Activated naive CD8-positive, alpha-beta T cell treated with anti-CD3 and anti-CD28 coated beads, Interleukin-2, amount 50 U/mL, for 16 hours (primary cell): ENCODE data around the gene RB1.

Experiments
- DNase-seq: peaks from one replicate; pipeline ENCODE4 v3.0.0-alpha.2; 2020; ENCODE audit warnings: low read depth, low spot score

RB1 gene

DNA sequence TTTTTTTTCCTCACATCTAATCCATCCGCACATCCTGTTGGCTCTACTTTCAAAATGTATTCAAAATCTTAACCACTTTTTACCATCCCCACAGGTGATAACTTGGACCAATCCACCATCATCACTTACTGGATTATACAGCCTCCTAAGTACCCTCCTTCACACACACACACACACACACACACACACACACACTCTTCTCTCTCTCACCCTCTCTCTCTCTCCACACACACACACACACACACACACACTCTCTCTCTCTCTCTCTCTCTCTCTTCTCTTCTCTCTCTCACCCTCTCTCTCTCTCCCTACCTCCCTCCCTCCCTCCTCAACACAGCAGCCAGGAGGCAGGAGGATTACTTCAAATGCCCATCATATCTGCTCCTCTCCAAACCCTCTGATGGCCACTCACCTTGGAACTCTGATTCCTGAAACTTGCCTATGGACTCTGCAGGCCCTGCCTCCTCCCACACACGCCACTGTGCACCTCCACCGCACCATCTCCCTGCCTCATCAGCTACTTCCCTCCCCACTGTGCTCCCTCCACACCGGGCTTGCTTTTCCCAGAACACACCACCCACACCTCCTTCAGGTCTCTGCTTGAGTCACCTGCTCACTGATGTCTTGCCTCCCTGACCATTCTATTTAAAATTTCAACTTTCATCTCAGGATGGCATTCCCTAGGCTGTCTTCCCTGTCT, 189.7 kb downstream of the RB1 start:
- DNase-seq, result no peak

DNA sequence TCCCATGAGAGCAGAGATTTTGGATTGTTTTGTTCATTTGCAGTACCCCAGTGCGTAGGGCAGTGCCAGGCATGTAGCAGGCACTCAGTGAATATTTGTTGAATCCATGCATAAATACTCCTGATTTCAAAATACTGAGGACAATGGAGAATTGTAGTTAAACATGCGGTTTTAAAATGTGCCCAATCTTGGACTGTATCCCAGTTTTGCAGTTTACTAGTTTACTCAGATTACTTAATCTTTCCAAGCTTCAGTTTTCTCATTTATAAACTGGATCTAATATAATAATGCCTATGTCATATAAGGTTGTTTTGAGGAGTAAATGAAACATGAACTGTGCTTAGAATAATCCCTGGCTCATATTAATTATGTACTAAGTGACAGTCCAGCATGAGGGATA, 190.3 kb downstream of the RB1 start:
- DNase-seq, result no peak

DNA sequence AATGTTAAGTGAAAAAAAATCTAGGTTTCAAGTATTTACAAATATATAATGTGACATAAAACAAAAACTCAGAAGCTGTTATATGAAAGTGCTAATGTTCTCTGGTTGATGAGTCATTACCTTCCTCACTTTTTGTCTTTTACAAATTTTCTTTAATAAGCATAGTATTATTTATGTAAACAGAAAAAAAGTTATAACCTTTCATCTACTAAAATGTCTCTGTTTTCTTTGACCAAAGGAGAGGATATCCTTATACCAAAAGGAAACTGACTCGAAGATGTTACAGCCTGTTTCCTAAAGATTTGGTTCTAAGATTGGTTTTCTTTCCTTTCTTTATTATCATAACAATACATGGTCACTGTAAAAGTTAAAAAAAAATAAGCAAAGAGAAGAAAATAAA, 191.3 kb downstream of the RB1 start:
- DNase-seq, result no peak

DNA sequence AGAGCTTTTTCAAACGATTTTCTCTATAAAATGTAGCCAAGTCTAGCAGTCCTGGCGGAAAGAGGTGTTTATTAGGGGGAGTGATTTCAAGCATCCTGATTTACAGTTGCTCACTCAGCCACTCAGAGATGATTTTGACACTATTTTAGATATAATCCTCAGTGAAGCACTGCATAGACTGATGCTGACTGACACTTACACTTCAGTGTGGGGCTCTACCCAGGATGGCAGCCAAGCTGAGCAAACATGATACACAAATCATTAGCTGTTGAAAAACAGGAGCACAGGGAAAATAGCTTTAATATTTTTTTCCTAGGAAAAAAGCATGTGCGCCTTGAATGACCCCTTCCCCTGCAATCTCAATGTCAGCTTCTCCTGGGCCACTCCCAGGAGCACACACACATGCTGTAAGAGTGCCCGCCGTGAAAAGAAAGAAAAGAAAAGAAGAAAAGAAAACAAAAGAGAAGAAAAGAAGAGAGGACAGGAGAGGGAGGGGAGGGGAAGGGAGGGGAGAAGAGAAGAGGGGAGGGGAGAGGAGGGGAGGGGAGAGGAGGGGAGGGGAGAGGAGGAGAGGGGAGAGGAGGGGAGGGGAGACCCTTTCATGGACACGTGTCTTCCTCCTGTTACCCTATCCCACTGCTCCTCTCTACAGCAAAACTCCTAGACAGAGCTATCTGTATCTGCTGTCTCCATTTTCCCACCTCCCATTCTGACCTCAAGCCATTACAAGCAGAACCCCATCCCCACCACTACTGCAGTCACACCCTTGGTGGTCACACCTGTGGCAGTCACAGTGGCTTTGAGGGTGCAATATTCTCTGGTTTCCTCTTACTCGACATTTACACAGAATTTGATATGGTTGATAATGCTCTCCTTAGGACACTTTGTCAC, 193.0 kb downstream of the RB1 start:
- DNase-seq, result no peak

DNA sequence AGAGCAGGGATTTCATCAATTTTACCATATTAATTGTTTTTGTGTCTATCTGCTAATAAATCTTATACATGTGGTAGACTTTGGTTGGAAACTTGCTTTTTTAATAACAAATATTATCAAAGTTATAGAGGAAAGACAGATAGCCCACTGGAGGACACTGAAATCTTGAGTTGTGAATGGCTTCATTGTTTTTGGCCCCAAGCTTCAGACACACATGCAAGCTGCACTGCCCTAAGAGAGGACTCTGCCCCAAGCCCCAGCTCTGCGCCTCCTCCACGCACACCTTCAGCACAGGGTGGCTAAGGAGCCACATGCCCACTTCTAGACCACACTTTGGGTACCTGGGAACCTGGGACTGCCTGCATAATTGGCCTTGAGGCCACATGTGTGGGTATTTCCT, 194.1 kb downstream of the RB1 start:
- DNase-seq, result no peak

DNA sequence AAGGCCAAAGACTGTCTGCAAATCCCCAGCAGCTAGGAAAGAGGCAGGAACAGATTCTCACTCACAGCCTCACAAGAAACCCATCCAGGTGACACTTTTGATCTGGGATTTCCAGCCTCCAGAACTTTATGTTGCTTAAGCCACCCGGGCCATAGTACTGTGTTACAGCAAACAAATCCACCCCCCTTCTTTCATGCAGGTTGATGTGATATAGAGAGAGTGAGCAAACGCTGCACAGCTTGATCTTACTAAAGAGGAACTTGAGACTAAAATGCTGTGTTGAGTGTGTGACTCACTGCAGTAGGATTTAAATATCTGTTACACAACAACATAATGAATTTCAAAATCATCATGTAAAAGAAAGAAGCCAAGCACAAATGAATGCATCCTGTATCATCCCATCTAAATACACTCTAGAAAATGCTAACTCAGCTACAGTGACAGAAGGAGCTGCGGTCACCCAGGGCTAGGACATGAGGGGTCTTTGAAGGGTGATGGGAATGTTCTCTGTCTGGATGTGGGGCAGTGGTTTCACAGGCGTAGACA, 197.2 kb downstream of the RB1 start:
- DNase-seq, result no peak

DNA sequence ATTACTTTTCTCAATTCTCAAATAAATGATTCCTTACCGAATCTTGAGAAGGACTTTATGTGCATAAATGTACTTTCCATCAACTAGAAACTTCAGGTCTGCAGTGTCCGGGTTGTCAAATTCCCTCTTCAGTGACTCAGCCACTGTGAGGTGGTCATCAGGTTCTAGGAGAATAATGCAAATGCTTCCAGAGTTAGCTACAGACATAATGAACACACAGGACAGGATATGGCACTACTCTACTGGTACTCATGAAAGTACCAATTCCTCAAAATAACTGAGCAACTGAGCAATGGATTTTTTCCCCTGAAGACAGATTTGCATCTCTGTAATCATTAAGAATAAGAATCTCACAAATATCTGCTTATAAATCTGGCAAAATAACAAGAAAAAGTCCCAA, 198.2 kb downstream of the RB1 start:
- DNase-seq, result no peak

DNA sequence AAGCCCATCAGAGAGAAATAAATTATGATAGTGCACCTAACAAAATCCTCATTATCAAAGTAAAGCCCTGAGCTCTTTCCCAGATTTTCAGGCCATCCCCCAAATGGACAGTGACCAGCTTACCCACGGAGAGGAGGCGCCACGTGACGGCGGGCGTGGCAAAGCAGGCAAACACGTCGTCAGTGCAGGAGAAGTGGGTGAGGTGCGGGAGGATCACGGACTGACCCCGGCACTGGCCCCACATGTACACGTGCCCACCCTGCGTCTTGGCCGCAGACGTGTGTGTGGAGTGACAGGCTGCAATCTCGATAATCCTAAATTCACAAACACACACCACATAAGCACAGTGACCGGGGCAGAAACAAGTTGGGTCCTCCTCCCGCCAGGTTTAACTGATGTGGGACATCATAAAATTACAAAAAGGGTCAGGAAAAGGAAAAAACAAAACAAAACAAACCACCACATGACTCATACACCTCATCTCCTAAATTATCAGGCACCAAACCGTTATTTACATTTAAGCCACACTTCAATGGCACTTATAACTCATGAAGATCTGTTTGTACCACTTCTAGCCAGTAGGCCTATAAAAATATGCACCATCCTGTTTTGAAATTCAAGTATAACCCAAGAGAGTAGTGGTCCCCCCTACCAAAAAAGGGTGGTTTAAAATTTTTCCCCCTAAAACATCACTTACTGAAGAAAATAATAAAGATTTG, 199.2 kb downstream of the RB1 start:
- DNase-seq, result no peak

DNA sequence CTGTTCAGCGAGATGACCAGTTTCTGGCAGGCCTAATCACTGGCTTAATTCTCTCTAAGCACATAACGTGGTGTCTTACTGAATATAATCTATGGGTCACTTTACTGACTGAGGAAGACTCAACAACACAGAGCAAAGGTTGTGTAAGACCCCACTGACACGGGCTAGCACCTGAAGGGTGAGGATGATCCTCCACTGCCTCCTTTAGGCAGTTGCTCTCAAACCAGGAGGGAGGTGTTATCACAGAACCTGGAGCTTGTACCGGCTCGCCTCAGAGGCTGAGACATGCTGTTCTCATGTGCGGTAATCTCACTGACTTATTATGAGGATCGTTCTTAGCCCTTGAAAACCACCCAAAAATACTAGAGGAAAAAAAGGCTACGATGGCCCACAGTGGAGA, 201.1 kb downstream of the RB1 start:
- no peak for DNase-seq

DNA sequence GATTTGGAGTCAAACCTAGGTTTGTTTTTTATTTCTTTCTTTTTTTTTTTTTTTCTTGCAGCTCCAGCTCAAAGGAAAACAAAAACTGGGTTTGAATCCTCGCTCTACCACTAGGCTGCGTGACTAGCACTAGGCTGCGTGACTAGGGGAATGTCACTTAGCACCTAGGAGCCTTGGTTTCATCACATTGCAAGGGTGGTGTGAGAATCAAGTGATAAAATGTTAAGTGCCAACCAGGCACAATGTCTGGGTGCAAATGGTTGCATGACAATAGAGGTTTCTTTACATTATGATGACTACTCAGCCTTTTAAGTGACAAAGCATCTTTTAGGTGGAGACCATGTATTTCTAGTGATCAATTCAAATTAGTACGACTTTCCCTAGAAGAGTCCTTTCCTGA, 201.5 kb downstream of the RB1 start:
- no peak for DNase-seq

DNA sequence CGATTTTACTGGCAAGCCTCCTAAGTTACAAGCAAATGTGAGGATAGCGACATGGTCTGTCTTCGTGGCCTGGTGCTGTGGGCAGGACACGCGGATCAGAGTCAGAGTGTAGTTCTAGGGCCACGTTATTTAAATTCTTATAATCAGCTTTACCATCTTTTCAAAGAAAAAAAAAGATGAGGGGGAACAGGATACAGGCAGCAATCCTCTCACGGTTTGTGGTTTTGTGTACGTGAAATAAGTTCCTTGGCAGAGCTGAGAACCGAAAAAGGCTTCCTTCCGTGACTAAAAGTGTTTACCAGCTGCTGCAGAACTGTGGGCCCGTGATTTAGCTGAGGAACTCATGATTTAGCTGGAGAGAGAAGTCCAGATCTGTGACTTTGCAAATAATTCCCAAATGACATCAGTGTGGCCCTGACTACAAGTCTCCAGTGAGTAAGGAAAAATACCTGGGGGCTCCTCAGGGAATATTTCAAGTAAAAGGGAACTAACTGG, 202.1 kb downstream of the RB1 start:
- no peak for DNase-seq

DNA sequence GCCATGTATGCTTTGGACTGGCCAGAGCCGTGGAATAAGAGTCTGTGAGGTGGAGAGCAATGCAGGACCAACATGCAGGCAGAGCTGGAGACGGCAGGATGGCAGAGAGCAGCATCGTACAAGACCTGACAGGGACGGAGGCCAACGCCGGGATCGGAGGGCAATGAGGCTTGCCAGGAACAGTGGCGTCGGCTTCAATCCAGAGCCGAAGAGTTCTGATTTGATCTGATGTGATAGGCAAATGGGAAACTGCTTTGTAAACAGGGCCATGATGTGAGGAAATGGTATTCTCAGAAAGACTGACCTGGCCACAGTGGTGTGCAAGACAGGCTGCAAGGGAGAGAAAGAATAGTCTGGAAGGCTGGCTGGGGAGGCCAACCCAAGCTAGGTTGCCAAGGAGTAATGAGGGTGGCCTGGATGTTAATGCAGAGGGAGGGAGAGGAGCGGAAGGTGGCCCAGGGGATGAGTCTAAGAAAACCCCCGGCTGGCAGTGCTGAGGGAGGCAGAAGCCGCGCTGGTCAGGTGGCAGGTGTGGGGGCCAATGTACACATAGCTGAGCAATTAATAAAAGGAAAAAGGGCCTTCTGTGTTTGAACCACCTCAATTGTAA, 202.6 kb downstream of the RB1 start:
- no peak for DNase-seq

DNA sequence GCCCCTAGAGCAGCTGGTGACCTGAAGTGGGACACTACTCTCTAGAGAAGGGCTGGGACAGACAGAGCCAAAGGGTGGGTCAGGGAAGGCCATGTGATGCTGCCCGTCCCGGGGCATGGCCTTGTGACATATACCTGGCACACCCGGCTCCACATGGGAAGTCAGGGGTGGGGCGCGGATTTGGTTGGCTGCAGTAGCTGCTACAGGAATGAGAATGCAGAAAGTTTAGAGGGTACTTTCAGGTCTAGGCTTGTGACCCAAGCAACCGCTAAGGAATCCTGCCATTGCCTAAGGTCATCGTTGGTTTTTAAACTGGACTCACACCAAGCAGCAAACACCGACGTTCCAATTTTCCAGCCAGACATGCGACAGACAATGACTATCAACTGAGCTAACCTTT, 203.5 kb downstream of the RB1 start:
- no peak for DNase-seq

DNA sequence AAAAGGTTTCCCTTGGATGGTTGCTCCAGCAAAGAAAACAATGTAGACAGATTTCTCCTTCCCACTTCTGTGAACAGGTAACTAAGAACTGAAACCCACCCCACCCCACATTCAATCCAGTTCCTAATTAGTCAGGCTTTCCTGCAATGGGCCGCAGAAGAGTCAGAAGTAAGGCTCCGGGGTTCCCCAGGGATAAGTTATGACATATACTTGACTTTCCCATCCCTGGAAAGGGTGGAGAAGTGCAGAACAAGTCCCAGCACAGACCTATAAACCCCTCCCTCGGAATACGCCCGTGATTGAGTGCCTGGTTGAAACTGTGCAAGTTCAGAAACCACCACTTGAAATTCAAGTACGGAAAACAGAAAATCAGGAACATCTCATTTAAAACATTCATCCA, 204.5 kb downstream of the RB1 start:
- no peak for DNase-seq

DNA sequence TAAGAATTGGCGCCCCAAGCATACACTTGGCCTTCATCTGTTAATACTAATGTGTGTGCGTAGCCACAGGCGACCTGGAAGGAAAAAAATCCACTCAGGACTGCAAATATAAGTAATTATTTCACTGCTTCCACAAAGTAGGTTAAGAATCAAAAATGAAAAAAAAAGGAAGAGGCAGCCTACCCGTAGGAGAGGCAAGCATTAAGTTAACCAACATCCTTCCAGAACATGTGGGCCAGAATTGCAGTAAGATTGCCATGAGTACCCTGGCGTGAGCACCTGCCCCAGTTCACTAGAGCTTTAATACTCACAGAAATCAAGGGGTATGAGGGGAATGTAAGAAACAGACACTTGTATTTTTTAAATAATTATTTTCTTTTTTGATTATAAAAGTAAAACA, 207.1 kb downstream of the RB1 start:
- no peak for DNase-seq

DNA sequence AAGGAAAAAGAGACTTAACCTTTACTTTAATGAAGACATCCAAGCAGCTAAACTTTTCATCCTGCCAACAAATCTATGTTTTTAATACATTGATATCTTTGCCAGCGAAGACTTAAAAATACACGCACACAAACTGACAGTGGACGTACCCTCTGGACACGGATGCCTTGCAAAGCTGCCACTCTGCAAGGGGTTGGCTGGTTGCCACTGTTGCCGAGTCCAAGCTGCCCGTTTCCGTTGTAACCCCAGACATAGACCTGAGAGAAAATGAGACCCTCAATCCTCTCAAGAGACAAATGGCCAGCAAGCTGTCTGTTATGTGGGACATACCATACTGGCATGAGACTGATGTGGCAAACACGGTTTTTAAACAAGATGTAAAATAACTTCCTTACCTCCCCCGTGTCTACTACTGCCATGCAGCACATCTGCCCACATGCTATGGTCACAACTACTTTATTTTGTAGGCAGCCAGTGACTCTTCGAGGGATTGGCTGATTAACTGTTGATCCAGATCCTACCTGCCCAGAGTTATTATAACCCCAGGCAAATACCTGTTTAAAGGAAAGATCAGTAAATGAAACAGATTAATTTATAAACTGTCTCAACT, 208.2 kb downstream of the RB1 start:
- no peak for DNase-seq

DNA sequence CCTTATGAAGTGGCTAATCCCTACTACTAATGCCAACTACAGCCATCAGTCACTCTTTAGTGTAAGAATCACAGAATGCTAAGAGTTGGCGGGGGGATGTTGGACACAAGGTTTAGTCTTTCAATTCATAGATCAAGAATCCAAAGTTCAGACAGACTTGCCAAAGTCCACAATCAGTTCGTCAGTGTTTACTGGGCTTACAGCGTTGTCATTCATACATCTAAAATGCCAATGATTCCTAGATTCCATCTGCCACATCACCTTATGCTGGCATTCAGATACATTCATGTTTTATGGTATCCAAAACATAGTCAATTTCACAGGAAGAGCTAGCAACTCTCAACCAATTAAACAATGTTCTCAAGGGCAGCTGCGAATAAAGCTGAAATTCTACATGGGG, 211.2 kb downstream of the RB1 start:
- DNase-seq, result no peak

DNA sequence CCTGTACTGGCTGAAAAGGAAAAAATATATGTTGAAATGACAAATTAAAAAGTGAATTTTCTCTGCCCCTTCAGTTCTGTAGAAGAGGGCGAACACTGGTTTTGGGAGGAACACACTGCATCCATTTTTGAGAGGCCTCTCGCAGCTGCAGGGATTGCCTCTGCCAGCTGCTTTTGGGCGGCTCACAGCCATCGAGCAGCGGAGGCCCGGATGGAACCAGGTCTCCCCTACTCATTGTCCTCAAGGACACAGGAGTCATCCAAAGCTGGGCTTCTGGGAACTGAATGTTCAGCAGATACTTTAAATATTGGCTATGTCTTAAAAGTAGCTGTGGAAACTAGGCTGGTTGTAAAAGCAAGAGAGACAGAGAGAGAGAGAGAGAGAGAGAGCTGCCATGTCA, 212.2 kb downstream of the RB1 start:
- no peak for DNase-seq

DNA sequence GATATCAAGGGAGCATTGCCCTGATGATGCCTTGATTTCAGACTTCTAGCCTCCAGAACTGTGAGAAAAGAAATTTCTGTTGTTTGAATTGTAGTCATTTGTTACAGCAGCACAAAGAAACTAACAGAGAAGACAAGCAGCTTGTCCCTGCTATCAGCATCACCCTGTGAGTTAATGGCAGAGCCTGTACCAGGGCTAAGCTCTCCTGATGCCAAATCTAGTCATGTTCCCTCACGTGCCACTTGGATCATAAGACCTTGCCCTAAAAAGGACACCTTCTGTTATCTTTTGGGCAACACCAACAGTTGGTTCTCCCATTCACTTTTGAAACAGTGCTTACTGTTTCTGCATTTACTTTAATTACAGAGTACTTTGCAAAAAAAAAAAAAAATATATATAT, 214.5 kb downstream of the RB1 start:
- DNase-seq, result no peak

DNA sequence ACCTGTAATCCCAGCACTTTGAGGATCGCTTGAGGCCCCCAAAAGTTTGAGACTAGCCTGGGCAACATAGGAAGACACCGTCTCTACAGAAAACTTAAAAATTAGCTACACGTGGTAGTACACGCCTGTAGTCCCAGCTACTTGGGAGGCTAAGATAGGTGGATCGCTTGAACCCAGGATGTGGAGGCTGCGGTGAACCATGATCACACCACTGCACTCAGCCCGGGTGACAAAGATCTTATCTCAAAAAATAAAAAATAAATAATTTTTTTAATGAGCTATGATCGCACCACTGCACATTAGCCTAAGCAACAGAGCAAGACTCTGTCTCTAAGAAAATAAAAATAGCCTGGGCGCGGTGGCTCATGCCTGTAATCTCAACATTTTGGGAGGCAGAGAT, 222.7 kb downstream of the RB1 start:
- DNase-seq, result no peak

DNA sequence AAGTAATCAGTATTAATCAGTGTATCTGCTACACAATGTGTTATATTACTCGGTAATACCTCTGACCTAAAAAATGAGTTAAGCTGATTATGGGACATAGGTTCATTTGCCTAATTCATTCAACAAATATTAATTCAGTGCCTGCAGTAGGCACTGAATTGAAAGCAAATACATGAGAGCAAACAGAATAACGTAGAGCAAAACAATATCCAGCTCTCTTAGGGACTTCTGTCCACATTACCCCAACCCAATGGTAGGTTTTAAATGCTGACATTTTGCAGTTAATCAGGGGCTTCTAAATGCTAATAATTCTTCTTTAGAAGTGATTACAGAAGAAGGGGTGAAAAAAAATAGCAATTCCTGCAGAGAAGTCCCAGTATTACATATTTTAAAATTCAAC, 224.4 kb downstream of the RB1 start:
- no peak for DNase-seq
